ENCODE measurements around the gene IFI6.

GRCh38 chr1:27638805-27639204, 33.2 kb downstream of the IFI6 start:
- TF ChIP-seq ZFP91 (CRISPR knock-in tag; IDR thresholded peaks at IDR 0.05; ENCODE audit: borderline replicate concordance) (no peak), CHCHD3 (CRISPR knock-in tag; IDR thresholded peaks at IDR 0.05) (no peak), SMC3 (IDR thresholded peaks at IDR 0.05; ENCODE audit: low read length) (no peak), SP1 (IDR thresholded peaks at IDR 0.05) (no peak), SP1 (CRISPR knock-in tag; IDR thresholded peaks at IDR 0.05) (no peak)
